ENCODE measurements around the gene CDK3. TPM values are rescaled to one million over a fixed set of nuclear protein-coding genes. Genes with fewer than 3 reads are reported as not detected.

CDK3 gene
- total RNA-seq, 1 experiment from 2014 or later: 11.7 TPM

DNA sequence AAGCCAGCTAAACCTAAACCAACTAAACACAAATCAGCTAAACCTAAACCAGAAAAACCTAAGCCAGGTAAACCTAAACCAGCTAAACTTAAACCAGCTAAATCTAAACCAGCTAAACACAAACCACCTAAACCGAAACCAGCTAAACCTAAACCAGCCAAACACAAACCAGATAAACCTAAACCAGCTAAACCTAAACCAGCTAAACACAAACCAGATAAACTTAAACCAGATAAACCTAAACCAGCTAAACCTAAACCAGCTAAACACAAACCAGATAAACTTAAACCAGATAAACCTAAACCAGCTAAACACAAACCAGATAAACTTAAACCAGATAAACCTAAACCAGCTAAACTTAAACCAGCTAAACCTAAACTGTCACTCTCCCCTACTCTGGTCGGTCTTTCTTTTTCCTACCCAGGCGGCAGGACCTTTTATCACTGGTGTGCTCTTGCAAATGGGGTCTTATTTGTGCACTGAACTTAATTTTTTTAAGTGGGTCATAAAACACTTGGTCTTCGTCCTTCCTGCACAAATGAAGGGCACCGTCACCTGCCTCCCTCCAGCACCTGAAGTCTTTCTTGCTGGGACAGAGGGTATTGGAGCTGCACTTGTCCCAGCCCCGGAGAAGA is 19.3 kb downstream of the CDK3 start:
- Mint-ChIP-seq H3K27ac (no peak overlapping the region), H3K4me1 (peaks cover 0 to 7% of the 10 kb centered on the region in 2 experiments; a peak in 3 of 4 replicates), H3K4me3 (no peak overlapping the region), H3K27me3 (ENCODE audit: low read depth) (peaks cover 9% of the 10 kb centered on the region), H3K9me3 (no peaks in the 10 kb centered on the region), H3K36me3 (ENCODE audit: insufficient read depth in 1 of 3, low read depth in 3 of 3) (no peaks in the 10 kb centered on the region; a peak in 1 of 7 replicates)
- Histone ChIP-seq H2AFZ (ENCODE audit: low read length) (no peak overlapping the region), H3K18ac (ENCODE audit: insufficient read length, low read depth, low read length) (no peak overlapping the region), H2AK5ac (ENCODE audit: insufficient read length, low read length) (no peak overlapping the region), H2BK12ac (ENCODE audit: insufficient read length, low read depth, low read length) (no peak overlapping the region), H3K4me1 (ENCODE audit: insufficient read depth, low read length) (no peaks in the 10 kb centered on the region), H3K4me2 (ENCODE audit: insufficient read depth, insufficient read length, low read length) (no peak overlapping the region), H3K27ac (ENCODE audit: insufficient read length, low read depth, low read length) (no peak overlapping the region), H3K9ac (ENCODE audit: extremely low read depth, insufficient read length, low read length) (no peak overlapping the region), H2BK5ac (ENCODE audit: insufficient read length, low read length) (no peak overlapping the region), H3K23ac (ENCODE audit: insufficient read length, low read depth, low read length) (no peak overlapping the region), H2BK15ac (ENCODE audit: low read depth, low read length) (no peak overlapping the region), H3K4ac (ENCODE audit: low read depth, low read length) (no peak overlapping the region), H3K79me2 (ENCODE audit: insufficient read depth, low read length) (no peaks in the 10 kb centered on the region), H2BK20ac (ENCODE audit: low read depth, low read length, poor library complexity, severe bottlenecking) (no peak overlapping the region), H3K23me2 (ENCODE audit: insufficient read length, low read depth, low read length, poor library complexity, severe bottlenecking) (no peaks in the 10 kb centered on the region), H3T11ph (ENCODE audit: low read length) (no peak overlapping the region), H3K27me3 (ENCODE audit: insufficient read depth, low read length) (no peaks in the 10 kb centered on the region), H3K56ac (ENCODE audit: insufficient read length, low read depth, low read length) (no peak overlapping the region), H4K8ac (replicated peaks; ENCODE audit: insufficient read length, low read depth, low read length) (no peak overlapping the region), H2BK120ac (ENCODE audit: low read depth, low read length, poor library complexity, severe bottlenecking) (no peak overlapping the region), H3K9me3 (ENCODE audit: control insufficient read depth, low read depth, low read length) (no peaks in the 10 kb centered on the region), H4K91ac (ENCODE audit: insufficient read length, low read depth, low read length) (no peak overlapping the region), H4K20me1 (ENCODE audit: control insufficient read depth, insufficient read depth, insufficient read length) (no peaks in the 10 kb centered on the region), H4K5ac (ENCODE audit: insufficient read length, low read depth, low read length) (no peak overlapping the region), H3K14ac (ENCODE audit: insufficient read depth, low read length) (no peak overlapping the region), H3K79me1 (ENCODE audit: insufficient read depth, low read depth, low read length, poor library complexity, severe bottlenecking) (no peaks in the 10 kb centered on the region)
- DNase-seq: no peak
- TF ChIP-seq, protein P1, sequence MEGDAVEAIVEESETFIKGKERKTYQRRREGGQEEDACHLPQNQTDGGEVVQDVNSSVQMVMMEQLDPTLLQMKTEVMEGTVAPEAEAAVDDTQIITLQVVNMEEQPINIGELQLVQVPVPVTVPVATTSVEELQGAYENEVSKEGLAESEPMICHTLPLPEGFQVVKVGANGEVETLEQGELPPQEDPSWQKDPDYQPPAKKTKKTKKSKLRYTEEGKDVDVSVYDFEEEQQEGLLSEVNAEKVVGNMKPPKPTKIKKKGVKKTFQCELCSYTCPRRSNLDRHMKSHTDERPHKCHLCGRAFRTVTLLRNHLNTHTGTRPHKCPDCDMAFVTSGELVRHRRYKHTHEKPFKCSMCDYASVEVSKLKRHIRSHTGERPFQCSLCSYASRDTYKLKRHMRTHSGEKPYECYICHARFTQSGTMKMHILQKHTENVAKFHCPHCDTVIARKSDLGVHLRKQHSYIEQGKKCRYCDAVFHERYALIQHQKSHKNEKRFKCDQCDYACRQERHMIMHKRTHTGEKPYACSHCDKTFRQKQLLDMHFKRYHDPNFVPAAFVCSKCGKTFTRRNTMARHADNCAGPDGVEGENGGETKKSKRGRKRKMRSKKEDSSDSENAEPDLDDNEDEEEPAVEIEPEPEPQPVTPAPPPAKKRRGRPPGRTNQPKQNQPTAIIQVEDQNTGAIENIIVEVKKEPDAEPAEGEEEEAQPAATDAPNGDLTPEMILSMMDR (conservative IDR thresholded peaks at IDR 0.05): no peak
- WGBS (ENCODE audit: extremely low coverage, insufficient read length, low lambda C conversion rate): no CpG with 5 or more reads among the region's 6 CpGs

Measured in H9 (cell line).